ENCODE results near the gene ACCS. TPM values are rescaled to one million over a fixed set of nuclear protein-coding genes. Genes with fewer than 3 reads are reported as not detected.

Gene ACCS
- total RNA-seq, 4 donors from 2014 or later = 7.7 to 21.7 (median 12.1) TPM

- 42 to 54% methylated on average over 4 of the region's 4 CpGs for WGBS, 2 donors
- no peak overlapping the region for H3K4me3 ChIP-seq (ENCODE audit: low read depth, poor library complexity, severe bottlenecking)
- intact Hi-C loops (cut with DNase I; ENCODE audit: low total_unique reads) = no loop called here
- DNase-seq (ENCODE audit: low spot score in 2 of 2) = peak in 1 of 2 donors; percentile 71
- TF ChIP-seq, protein P1, sequence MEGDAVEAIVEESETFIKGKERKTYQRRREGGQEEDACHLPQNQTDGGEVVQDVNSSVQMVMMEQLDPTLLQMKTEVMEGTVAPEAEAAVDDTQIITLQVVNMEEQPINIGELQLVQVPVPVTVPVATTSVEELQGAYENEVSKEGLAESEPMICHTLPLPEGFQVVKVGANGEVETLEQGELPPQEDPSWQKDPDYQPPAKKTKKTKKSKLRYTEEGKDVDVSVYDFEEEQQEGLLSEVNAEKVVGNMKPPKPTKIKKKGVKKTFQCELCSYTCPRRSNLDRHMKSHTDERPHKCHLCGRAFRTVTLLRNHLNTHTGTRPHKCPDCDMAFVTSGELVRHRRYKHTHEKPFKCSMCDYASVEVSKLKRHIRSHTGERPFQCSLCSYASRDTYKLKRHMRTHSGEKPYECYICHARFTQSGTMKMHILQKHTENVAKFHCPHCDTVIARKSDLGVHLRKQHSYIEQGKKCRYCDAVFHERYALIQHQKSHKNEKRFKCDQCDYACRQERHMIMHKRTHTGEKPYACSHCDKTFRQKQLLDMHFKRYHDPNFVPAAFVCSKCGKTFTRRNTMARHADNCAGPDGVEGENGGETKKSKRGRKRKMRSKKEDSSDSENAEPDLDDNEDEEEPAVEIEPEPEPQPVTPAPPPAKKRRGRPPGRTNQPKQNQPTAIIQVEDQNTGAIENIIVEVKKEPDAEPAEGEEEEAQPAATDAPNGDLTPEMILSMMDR (IDR thresholded peaks at IDR 0.05) = no peak
- TF ChIP-seq POLR2A (IDR thresholded peaks at IDR 0.05) = no peak
These were observed 859 bp upstream of the ACCS start for GRCh38 chr11:44065161-44065661.

DNA sequence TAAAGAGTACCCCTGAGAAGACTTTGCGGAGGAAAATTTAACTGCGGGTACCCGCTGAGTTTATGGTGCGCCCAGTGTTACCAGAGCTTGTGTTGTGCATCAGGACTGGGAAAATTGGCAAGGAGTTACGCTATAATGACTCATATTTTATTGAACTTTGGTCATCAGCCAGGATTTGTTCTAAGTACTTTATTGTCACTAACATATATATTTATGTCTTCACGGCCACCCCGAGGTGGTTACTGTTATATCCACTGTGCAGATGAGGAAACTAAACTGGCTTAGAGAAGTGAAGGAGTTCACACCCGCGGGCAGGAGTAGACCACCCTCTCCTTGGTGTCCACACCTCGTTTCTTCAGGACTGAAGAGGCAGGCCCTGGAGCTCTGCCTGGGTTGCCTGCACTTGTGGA, 667 bp downstream of the ACCS start:
- TF ChIP-seq, protein P1 (IDR thresholded peaks at IDR 0.05) = no peak
- TF ChIP-seq POLR2A (IDR thresholded peaks at IDR 0.05) = no peak
- peak in 1 of 2 donors; percentile 19 for DNase-seq (ENCODE audit: low spot score in 2 of 2)
- 14 to 21% methylated on average over 10 of the region's 10 CpGs for WGBS, 2 donors
- intact Hi-C loops (cut with DNase I; ENCODE audit: low total_unique reads) = no loop called here
- peak overlapping the region; percentile 82 for H3K4me3 ChIP-seq (ENCODE audit: low read depth, poor library complexity, severe bottlenecking)

DNA sequence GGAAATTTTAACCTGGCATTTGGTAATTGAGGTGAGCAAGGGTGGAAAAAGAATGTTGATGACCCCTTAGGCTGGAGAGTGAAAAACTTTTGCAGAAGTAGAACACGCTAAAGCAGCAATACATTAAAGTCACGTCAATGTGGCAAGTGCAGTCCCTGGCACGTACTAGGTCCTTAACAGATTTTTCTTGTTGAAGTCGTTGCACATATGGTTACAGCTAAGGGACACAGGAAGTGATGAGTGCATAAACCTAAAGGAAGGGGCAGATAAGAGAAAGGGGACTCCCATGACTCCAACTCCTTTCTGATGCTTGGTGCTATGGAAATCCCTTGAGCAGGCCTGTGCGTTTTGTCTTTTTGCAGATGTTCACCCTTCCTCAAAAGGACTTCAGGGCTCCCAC, 1.2 kb downstream of the ACCS start:
- intact Hi-C loops (cut with DNase I; ENCODE audit: low total_unique reads) = no loop called here
- WGBS, 2 donors = 58% methylated on average over 5 of the region's 5 CpGs
- TF ChIP-seq POLR2A (IDR thresholded peaks at IDR 0.05) = no peak
- TF ChIP-seq, protein P1 (IDR thresholded peaks at IDR 0.05) = no peak
- no peak overlapping the region for H3K4me3 ChIP-seq (ENCODE audit: low read depth, poor library complexity, severe bottlenecking)
- DNase-seq (ENCODE audit: low spot score in 2 of 2) = no peak

DNA sequence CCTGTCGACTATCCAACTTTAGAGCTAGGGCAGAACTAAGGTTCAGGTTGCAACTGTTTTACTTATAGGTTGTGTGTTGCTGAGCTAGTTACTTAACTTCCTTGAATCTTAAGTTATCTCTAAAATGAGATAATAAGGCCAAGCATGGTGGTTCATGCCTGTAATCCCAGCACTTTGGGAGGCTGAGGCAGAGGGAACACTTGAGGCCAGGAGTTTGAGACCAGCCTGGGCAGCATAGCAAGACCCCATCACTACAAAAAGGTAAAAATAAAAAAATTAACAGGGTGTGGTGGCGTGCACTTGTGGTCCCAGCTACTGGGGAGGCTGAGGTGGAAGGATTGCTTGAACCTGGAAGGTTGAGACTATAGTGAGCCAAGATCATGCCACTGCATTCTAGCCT, 2.1 kb downstream of the ACCS start:
- TF ChIP-seq, protein P1 (IDR thresholded peaks at IDR 0.05) = no peak
- no peak for TF ChIP-seq POLR2A (IDR thresholded peaks at IDR 0.05)
- no peak overlapping the region for H3K4me3 ChIP-seq (ENCODE audit: low read depth, poor library complexity, severe bottlenecking)
- WGBS, 2 donors = 100% methylated on average over 2 of the region's 2 CpGs
- intact Hi-C loops (cut with DNase I; ENCODE audit: low total_unique reads) = no loop called here
- no peak for DNase-seq (ENCODE audit: low spot score in 2 of 2)

GRCh38 chr11:44071157-44071556, 5.1 kb downstream of the ACCS start:
- 86 to 93% methylated on average over 2 to 3 of the region's 3 CpGs for WGBS, 2 donors

More at GRCh38 chr11:44071157-44071556, 5.1 kb downstream of the ACCS start:
- no peak overlapping the region for H3K4me3 ChIP-seq (ENCODE audit: low read depth, poor library complexity, severe bottlenecking)
- intact Hi-C loops (cut with DNase I; ENCODE audit: low total_unique reads) = no loop called here
- TF ChIP-seq, protein P1 (IDR thresholded peaks at IDR 0.05) = no peak
- no peak for TF ChIP-seq POLR2A (IDR thresholded peaks at IDR 0.05)
- DNase-seq (ENCODE audit: low spot score in 2 of 2) = peak in 1 of 2 donors; percentile 34

Measured in lower leg skin (tissue), 4 donors.